Measurements from ENCODE around the gene EFHC2.

DNA sequence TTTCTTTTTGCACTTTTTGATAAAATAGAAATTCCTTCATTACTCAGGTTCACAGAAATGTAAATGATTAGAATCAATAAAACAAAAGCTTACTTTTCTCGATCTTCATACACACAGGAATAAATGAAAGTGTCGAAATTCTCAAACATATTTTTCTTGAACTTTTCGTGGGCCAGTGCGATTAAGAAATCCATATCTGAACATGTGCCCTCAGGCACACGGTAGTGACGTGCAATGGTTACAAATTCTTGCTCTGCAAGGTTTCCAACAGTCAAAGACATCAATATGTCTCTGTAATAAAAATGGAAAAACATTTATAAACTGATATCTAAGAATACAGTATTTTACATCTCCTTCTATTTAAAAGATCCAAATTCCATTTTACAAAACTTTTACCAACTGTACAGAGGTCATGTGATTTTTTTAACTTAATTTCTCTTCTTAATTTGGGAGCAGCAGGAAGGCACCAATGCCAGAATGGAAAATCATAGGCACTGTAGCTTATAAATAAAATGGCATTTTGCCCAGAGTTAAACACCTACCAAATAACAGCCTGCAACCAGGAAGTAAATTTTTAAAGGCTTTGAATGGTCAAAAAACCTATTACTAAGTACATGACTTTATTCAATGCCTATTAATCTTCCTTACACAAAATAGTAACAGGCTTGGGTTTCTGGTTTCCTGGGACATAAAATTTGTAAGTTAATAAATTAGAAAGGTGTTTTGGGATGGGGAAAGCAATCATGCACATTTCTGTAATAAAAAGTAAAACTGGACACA lies 165.0 kb downstream of the EFHC2 start:
- TF ChIP-seq FOXP2 (optimal IDR thresholded peaks at IDR 0.05; ENCODE audit: control extremely low read depth, extremely low read length, insufficient read depth): no peak
- no peak for TF ChIP-seq EZH2 (IDR thresholded peaks at IDR 0.05)
- no peak for TF ChIP-seq POLR2AphosphoS5 (IDR thresholded peaks at IDR 0.05; ENCODE audit: borderline replicate concordance, low read depth, low read length)
